CMK (cell line): ENCODE results near the gene SLC9C2.
"Not testable (repeated sequence)": the region's sequence is repeated elsewhere in the genome, so short reads cannot be mapped to it uniquely, and the experiment has no call there.

ENCODE experiments used
- DNase-seq: peaks from one replicate; pipeline ENCODE4 v3.0.0-alpha.2; 2010; ENCODE audit warnings: low read depth

The SLC9C2 gene

GRCh38 chr1:173603056-173603591 is at the start of gene SLC9C2:
Gene SLC9C2 (minus strand): TSS chr1:173603072. CDS start chr1:173601776, 1,296 bp downstream.
- DNase-seq: peak; percentile 25

GRCh38 chr1:173648880-173649605 is 46.2 kb upstream of the SLC9C2 start:
- no peak for DNase-seq

GRCh38 chr1:173646656-173647055 is 43.8 kb upstream of the SLC9C2 start:
- no peak for DNase-seq

- not testable (repeated sequence) for DNase-seq
Measured at GRCh38 chr1:173642450-173643139, 39.7 kb upstream of the SLC9C2 start.

- DNase-seq: no peak
Measured at GRCh38 chr1:173639102-173639501, 36.2 kb upstream of the SLC9C2 start.

GRCh38 chr1:173638043-173639021 is 35.5 kb upstream of the SLC9C2 start:
- no peak for DNase-seq

GRCh38 chr1:173637236-173638042 is 34.6 kb upstream of the SLC9C2 start:
- not testable (repeated sequence) for DNase-seq

- no peak for DNase-seq
Measured at GRCh38 chr1:173635116-173635515, 32.2 kb upstream of the SLC9C2 start, which contains the start of gene TEX50. Gene TEX50 (plus strand): TSS chr1:173635338. CDS start chr1:173635522, 184 bp downstream.

- DNase-seq: no peak
Measured at GRCh38 chr1:173628888-173629287, 26.0 kb upstream of the SLC9C2 start.

- no peak for DNase-seq
Measured at GRCh38 chr1:173627269-173627668, 24.4 kb upstream of the SLC9C2 start.

GRCh38 chr1:173616859-173617258 is 14.0 kb upstream of the SLC9C2 start:
- no peak for DNase-seq

GRCh38 chr1:173613086-173613485 is 10.2 kb upstream of the SLC9C2 start:
- not testable (repeated sequence) for DNase-seq

- no peak for DNase-seq
Measured at GRCh38 chr1:173608503-173609216, 5.8 kb upstream of the SLC9C2 start.

- DNase-seq: no peak
Measured at GRCh38 chr1:173601588-173601987, 1.3 kb downstream of the SLC9C2 start.

GRCh38 chr1:173596097-173596825 is 6.6 kb downstream of the SLC9C2 start:
- no peak for DNase-seq

- DNase-seq: not testable (repeated sequence)
Measured at GRCh38 chr1:173591138-173591537, 11.7 kb downstream of the SLC9C2 start.

- DNase-seq: no peak
Measured at GRCh38 chr1:173590557-173590956, 12.3 kb downstream of the SLC9C2 start.

GRCh38 chr1:173581383-173582079 is 21.3 kb downstream of the SLC9C2 start:
- no peak for DNase-seq

GRCh38 chr1:173580658-173581057 is 22.2 kb downstream of the SLC9C2 start:
- no peak for DNase-seq
